ENCODE results near the gene CDKN2B.

CDKN2B gene

DNA sequence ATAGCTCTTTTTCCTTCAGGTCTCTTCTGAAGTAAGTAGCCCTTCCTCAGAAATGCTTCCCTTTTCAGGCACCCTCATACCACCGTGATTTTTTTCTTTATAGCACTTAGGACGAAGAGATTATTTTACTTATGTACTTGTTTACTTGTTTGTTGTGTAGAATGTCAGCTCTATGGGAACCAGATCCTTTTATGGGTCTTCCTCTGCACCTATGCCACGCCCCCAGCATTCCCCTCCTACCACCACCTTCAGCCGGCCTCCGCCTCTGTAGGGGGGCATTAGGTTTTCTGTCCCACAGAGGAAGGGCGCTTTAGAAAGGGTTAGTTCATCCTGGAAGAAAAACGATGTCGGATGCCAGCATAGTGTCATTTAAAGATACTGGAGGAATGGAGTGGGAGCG is 12.7 kb downstream of the CDKN2B start:
- peak overlapping the region; percentile 91 for H3K4me3 ChIP-seq (ENCODE audit: low read depth, low read length)
- DNase-seq (ENCODE audit: low read depth) = no peak

DNA sequence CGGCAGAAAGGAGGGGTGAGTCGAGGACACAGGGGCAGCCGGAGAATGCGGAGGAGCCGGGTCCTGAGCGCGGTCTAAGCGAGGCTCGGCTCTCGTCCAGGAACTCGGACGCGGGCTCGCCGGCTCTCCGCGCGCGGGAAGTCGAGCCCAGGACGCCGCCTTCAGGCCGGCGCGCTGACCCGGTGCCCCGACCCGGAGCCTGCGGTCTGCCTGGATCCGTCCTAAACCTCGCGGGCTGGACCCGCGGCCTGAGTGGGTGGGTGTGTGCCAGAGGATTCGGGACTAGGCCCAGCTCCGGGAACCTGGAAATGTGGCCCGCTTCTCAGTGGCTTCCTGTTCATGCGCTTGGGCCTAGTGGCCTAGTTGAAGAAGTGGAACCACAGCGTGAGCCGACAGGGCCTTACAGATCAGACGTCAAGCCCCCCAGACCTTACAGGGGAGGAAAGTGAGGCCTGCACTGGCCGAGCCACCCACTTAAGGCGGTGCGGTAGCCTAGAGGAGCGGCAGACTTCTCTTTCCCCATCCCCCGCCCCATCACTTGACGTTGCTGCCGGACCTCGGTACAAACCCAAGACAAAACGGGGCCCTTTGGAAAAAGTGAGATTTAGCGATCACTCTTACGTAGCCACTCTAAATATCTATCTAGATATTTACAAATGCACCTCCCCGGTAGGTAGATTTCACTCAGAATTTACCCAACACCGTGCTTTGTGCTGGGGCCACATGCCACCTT is 13.3 kb downstream of the CDKN2B start:
- peak overlapping the region; percentile 91 for H3K4me3 ChIP-seq (ENCODE audit: low read depth, low read length)
- DNase-seq (ENCODE audit: low read depth) = no peak

- peak overlapping the region; percentile 91 for H3K4me3 ChIP-seq (ENCODE audit: low read depth, low read length)
- DNase-seq (ENCODE audit: low read depth) = no peak
Measured at GRCh38 chr9:21995006-21995665, 14.0 kb downstream of the CDKN2B start.

- DNase-seq (ENCODE audit: low read depth) = no peak
- peak within 1 kb of the TSS; percentile 91 for H3K4me3 ChIP-seq (ENCODE audit: low read depth, low read length)
Measured at GRCh38 chr9:21994556-21995005, 14.5 kb downstream of the CDKN2B start, which contains the start of gene CDKN2B-AS1. Gene CDKN2B-AS1 (plus strand): TSS chr9:21994791.

GRCh38 chr9:21993893-21994555 is 15.1 kb downstream of the CDKN2B start, which contains the start of gene CDKN2A:
Gene CDKN2A (minus strand): TSS chr9:21994392.
- DNase-seq (ENCODE audit: low read depth) = no peak
- peak within 1 kb of the TSS; percentile 91 for H3K4me3 ChIP-seq (ENCODE audit: low read depth, low read length)

GRCh38 chr9:21993007-21993406 is 16.1 kb downstream of the CDKN2B start:
- peak overlapping the region; percentile 91 for H3K4me3 ChIP-seq (ENCODE audit: low read depth, low read length)
- no peak for DNase-seq (ENCODE audit: low read depth)

- no peak for DNase-seq (ENCODE audit: low read depth)
- peak overlapping the region; percentile 3 for H3K4me3 ChIP-seq (ENCODE audit: low read depth, low read length)
Measured at GRCh38 chr9:21991072-21991959, 17.8 kb downstream of the CDKN2B start.

- peak overlapping the region; percentile 9 for H3K4me3 ChIP-seq (ENCODE audit: low read depth, low read length)
- no peak for DNase-seq (ENCODE audit: low read depth)
Measured at GRCh38 chr9:21989440-21990189, 19.5 kb downstream of the CDKN2B start.

GRCh38 chr9:21988056-21988990 is 20.8 kb downstream of the CDKN2B start:
- H3K4me3 ChIP-seq (ENCODE audit: low read depth, low read length) = no peak overlapping the region
- DNase-seq (ENCODE audit: low read depth) = no peak

DNA sequence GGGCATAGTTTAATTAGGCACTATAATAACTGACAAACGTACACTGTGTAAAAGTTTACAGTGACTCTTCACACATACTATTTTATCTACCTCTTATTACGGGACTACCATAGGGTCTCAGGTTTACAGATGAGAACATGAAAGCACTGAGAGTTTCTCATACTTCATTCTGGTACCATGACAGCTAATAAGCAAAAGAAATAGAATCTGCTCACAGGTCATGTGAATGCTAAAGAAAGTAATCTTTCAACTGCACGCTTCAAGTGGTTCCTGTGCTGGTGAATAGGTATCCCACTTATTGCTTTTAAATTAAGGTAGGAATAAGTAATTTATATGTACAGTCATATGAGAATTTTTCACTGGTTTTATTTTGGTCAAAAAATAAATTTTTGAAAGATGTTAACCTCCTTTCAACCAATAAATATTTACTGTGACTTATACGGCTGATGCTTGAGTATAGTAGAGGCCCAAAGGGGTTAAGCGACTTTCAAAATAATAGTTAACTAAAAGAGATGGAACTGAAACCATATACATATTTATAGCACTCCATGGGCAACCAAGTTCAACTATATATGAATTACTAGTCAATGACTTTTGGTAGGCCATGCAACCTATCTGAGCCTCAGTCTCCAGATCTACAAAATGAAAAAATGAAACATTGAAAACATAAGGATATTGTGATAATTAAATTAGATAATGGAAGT is 23.0 kb downstream of the CDKN2B start:
- H3K4me3 ChIP-seq (ENCODE audit: low read depth, low read length) = no peak overlapping the region
- no peak for DNase-seq (ENCODE audit: low read depth)

DNA sequence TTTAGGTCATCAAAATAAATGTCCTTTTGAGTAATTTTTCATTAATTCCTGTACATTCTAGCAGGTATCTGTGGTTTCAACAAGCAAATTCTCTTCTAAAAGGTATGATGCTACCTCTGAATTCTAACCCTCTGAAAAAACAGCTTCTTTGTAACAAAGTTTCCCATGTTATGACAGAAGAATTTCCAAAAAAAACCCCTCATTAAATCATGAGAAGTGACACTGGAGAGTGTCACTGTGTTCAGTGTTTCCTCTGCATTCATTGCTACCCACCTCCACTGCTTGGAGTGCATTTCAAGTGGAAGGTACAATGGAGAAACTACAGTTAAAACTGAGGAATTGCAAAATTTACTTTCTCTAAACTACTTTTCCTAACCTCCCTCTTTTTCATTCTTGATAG is 25.0 kb downstream of the CDKN2B start:
- DNase-seq (ENCODE audit: low read depth) = no peak
- H3K4me3 ChIP-seq (ENCODE audit: low read depth, low read length) = no peak overlapping the region

- DNase-seq (ENCODE audit: low read depth) = no peak
Measured at GRCh38 chr9:21983561-21983935, 25.6 kb downstream of the CDKN2B start.

DNA sequence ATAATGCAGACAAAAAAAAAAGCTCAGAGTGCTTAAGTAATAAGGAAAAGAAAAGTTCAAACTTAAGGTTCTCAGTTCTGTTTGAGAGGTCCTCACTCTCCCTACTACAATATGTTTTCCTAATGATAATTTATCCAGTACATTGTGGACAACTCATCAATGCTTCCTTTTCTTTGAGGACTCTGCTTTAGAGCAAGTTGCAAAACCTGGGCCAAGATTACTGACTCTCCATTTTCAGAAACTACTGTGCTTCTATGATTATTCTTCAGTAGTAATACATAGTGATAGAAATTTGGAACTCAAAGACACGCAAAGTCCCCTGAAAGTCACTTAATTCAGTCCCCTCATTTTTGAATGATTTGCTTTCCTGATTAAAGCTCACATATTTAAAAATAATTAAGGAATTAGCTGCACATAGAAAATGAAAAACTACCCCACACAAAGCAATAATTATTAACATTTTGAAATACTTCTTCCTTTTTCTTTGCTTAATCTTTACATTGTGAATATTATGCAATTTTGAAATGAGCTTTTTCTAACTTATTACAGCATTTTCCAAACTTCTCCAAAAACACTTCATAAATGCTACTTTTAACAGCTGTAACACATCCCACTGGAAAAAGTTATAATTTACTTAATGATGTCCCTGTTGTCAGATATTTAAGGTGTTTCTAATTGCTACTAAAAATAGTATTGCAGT is 26.1 kb downstream of the CDKN2B start:
- no peak for DNase-seq (ENCODE audit: low read depth)
- H3K4me3 ChIP-seq (ENCODE audit: low read depth, low read length) = no peak overlapping the region

More at GRCh38 chr9:21983561-21983935, 25.6 kb downstream of the CDKN2B start:
- H3K4me3 ChIP-seq (ENCODE audit: low read depth, low read length) = no peak overlapping the region

GRCh38 chr9:21982391-21982790 is 26.7 kb downstream of the CDKN2B start:
- DNase-seq (ENCODE audit: low read depth) = no peak
- H3K4me3 ChIP-seq (ENCODE audit: low read depth, low read length) = no peak overlapping the region

DNA sequence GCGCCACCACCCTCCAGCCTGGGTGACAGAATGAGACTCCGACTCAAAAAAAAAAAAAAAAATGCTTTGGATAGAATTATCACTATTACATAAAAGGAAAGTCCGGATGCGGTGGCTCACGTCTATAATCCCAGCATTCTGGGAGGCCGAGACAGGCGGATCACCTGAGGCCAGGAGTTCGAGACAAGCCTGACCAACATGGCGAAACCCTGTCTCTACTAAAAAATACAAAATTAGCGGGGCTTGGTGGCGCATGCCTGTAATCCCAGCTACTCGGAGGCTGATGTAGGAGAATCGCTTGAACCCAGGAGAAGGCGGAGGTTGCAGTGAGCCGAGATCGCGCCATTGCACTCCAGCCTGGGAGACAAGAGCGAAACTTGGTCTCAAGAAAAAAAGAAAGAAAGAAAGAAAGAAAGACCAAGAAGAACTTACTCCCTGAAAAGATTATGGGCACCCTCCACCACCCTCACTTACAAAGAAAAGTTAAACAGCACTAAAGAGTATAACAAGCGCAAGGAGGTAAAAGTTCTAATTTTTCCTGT is 32.7 kb downstream of the CDKN2B start:
- no peak overlapping the region for H3K4me3 ChIP-seq (ENCODE audit: low read depth, low read length)
- no peak for DNase-seq (ENCODE audit: low read depth)

GRCh38 chr9:21974722-21975409 is 34.2 kb downstream of the CDKN2B start:
- no peak for DNase-seq (ENCODE audit: low read depth)
- peak overlapping the region; percentile 65 for H3K4me3 ChIP-seq (ENCODE audit: low read depth, low read length)

Data from skeletal muscle cell (primary cell).